K562 (cell line): Measurements from ENCODE around the gene SFTPB. TPM values are rescaled to one million over a fixed set of nuclear protein-coding genes. Genes with fewer than 3 reads are reported as not detected.

Source experiments
- ARID2 ChIP-seq: fragments of 450-650 bp; IDR thresholded peaks from 2 replicates; pipeline ENCODE4 v1.6.1; 2017; ENCODE audit warnings: antibody characterized with exemption, mild to moderate bottlenecking
- BACH1 ChIP-seq: fragments of 200-800 bp; sonication (Bioruptor generic); IDR thresholded peaks from 2 replicates; pipeline ENCODE4 v1.6.1; 2016; ENCODE audit warnings: missing genetic modification characterization, missing compliant biosample characterization
- CC2D1A ChIP-seq: fragments of 450-650 bp; IDR thresholded peaks from 2 replicates; pipeline ENCODE4 v1.6.1; 2017; ENCODE audit warnings: mild to moderate bottlenecking
- CHD2 ChIP-seq: IDR thresholded peaks from 2 replicates; pipeline ENCODE4 v1.6.1; 2011; ENCODE audit warnings: low read depth, low read length
- FOS ChIP-seq: IDR thresholded peaks from 3 replicates; pipeline ENCODE4 v1.6.1; 2011; ENCODE audit not compliant: insufficient read length; ENCODE audit errors: extremely low read depth
- FOXK2 ChIP-seq, 2 experiments: fragments of 450-650 bp; IDR thresholded peaks in 1 of 2; conservative IDR thresholded peaks in 1 of 2; 2 replicates each; pipeline ENCODE4 v1.6.1; 2016; ENCODE audit warnings: low read depth in 2 of 2, mild to moderate bottlenecking in 1 of 2
- GTF2F1 ChIP-seq: IDR thresholded peaks from 2 replicates; pipeline ENCODE4 v1.6.1; 2011; ENCODE audit warnings: low read depth, low read length, improper control_type of control experiment
- HDAC3 ChIP-seq: fragments of 450-650 bp; IDR thresholded peaks from 2 replicates; pipeline ENCODE4 v1.6.1; 2018; ENCODE audit warnings: borderline replicate concordance, mild to moderate bottlenecking, moderate library complexity; ENCODE audit not compliant: partially characterized antibody
- L3MBTL2 ChIP-seq: fragments of 450-650 bp; IDR thresholded peaks from 2 replicates; pipeline ENCODE4 v1.6.1; 2016; ENCODE audit warnings: mild to moderate bottlenecking, moderate library complexity
- MCM3 ChIP-seq: fragments of 450-650 bp; IDR thresholded peaks from 2 replicates; pipeline ENCODE4 v1.6.1; 2016
- NCOA1 ChIP-seq: fragments of 450-650 bp; IDR thresholded peaks from 2 replicates; pipeline ENCODE4 v1.6.1; 2016; ENCODE audit warnings: low read depth
- NUFIP1 ChIP-seq: fragments of 450-650 bp; IDR thresholded peaks from 2 replicates; pipeline ENCODE4 v1.6.1; 2018; ENCODE audit not compliant: partially characterized antibody
- PTBP1 ChIP-seq: fragments of 200-400 bp; formaldehyde crosslinking; IDR thresholded peaks from 2 replicates; pipeline ENCODE4 v1.6.1; 2017; ENCODE audit warnings: low read depth, low read length
- SMAD3 ChIP-seq: fragments of 450-650 bp; formaldehyde crosslinking; conservative IDR thresholded peaks from 2 replicates; pipeline ENCODE4 v1.4.0; 2020; ENCODE audit warnings: mild to moderate bottlenecking
- SNIP1 ChIP-seq: fragments of 450-650 bp; IDR thresholded peaks from 2 replicates; pipeline ENCODE4 v1.7.1; 2017; ENCODE audit warnings: low read depth, mild to moderate bottlenecking
- SP1 ChIP-seq: sonication (generic); formaldehyde crosslinking; IDR thresholded peaks from 2 replicates; pipeline ENCODE4 v1.8.1; 2022; ENCODE audit warnings: mild to moderate bottlenecking, missing genetic modification reagents
- ZKSCAN8 ChIP-seq: fragments of 200-800 bp; sonication (Bioruptor generic); IDR thresholded peaks from 2 replicates; pipeline ENCODE4 v1.6.1; 2016; ENCODE audit warnings: missing genetic modification characterization, missing compliant biosample characterization
- ZNF140 ChIP-seq: fragments of 250-450 bp; sonication (Bioruptor Pico); IDR thresholded peaks from 2 replicates; pipeline ENCODE4 v1.8.0; 2021; ENCODE audit warnings: moderate library complexity, mild to moderate bottlenecking, inconsistent platforms
- ZNF239 ChIP-seq: fragments of 250-450 bp; sonication (Bioruptor Pico); IDR thresholded peaks from 2 replicates; pipeline ENCODE4 v1.4.0; 2020; ENCODE audit warnings: mild to moderate bottlenecking
- ZNF24 ChIP-seq: fragments of 450-650 bp; IDR thresholded peaks from 2 replicates; pipeline ENCODE4 v1.6.1; 2016
- ZNF589 ChIP-seq: fragments of 200-800 bp; sonication (Bioruptor generic); IDR thresholded peaks from 2 replicates; pipeline ENCODE4 v1.6.1; 2016; ENCODE audit warnings: low read depth, missing genetic modification characterization, missing compliant biosample characterization
- ZNF79 ChIP-seq: fragments of 250-450 bp; sonication (Bioruptor Pico); IDR thresholded peaks from 2 replicates; pipeline ENCODE4 v1.4.0; 2020; ENCODE audit warnings: low read depth, mild to moderate bottlenecking, moderate library complexity
- polyA plus RNA-seq, 8 experiments: library from polyadenylated mRNA; depleted of rRNA in 4 of 8; stranded (reverse) in 5 of 8; unstranded in 3 of 8; fragments of >200 nt; fragmentation: Nextera tagmentation in 2 of 8; fragmentation: Illumina TruSeq in 1 of 8; extraction: Ambion mirVana in 2 of 8; extraction: Trizol in 1 of 8; gene quantifications; 2 replicates each; pipeline versions ENCODE4 v1.2.1 to v1.2.3, GENCODE V29; 2011 to 2014; ENCODE audit warnings: inconsistent platforms in 1 of 8, missing spikeins in 1 of 8
- total RNA-seq, 7 experiments: library from RNA; depleted of rRNA in 6 of 7; stranded (reverse); fragments of >200 nt in 6 of 7; fragmentation: Illumina TruSeq in 2 of 7; extraction: Trizol in 2 of 7; gene quantifications; 2 replicates each; pipeline versions ENCODE4 v1.2.1 to v1.2.3, GENCODE V29; 2011 to 2021; ENCODE audit warnings: low replicate concordance in 1 of 7
- TF ChIP-seq, protein P1 (sequence below): sonication (generic); formaldehyde crosslinking; IDR thresholded peaks from 2 replicates; pipeline ENCODE4 v1.8.0; 2022; ENCODE audit warnings: mild to moderate bottlenecking, missing genetic modification reagents
- TF ChIP-seq, protein P2 (sequence below), 2 experiments: IDR thresholded peaks; 2 replicates each; pipeline ENCODE4 v1.6.1; 2011; ENCODE audit warnings: borderline replicate concordance in 1 of 2, control low read depth in 1 of 2, low read depth in 1 of 2, low read length in 1 of 2, mild to moderate bottlenecking in 1 of 2, mixed read lengths in 1 of 2, moderate library complexity in 1 of 2; ENCODE audit not compliant: insufficient read depth in 1 of 2, insufficient read length in 1 of 2, poor library complexity in 1 of 2, severe bottlenecking in 1 of 2; ENCODE audit errors: extremely low read depth in 1 of 2
- TF ChIP-seq, protein P3 (sequence below): IDR thresholded peaks from 2 replicates; pipeline ENCODE4 v1.6.1; 2016; ENCODE audit warnings: missing genetic modification characterization, missing compliant biosample characterization

SFTPB gene
- total and polyA plus RNA-seq, 9 of the 15 experiments (the other 6 are each of a cell fraction or from before 2014, with no cell fraction given): 0.03 to 7.0 TPM; not detected in 7

DNA sequence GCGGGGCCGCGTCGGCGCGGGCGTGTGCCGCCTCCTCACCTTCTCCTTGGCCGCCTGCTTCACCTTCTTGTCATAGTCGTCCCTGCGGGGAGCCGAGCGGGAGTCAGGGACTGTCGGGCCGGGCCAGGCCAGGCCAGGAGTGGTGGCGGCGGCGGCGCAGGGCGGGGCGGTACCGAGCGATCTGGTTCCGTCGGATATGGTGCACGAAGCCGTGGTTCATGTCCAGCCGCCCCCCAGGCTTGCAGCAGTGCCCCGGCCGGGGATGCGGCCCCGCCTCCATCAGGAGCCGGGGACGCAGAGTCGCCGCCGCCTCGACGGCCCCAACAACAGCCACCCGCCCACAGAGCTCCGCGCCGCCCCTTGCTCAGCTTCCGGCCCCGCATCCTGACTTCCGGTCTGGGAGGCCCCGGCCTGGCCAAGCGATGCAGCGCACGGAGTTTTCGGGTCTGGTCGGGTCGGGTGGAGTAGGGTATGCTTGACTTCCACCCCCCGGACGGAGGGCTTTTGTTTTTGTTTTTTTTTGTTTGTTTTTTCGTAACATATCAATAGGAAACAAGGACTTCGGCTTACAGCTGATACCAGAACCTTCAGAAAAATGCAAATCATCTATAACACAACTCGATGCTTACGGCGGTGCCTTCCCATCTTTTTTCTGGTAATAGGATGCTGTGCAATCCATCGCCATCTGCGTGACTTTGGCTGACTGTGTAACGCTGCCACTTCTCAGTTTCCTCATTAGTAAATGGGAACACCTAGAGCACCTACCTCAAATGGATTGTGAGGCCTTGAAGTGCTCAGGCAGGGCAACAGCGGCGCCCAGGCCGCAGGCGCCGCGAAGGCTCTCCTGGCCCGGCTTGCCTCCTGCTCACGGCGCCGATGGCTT lies 56.1 kb downstream of the SFTPB start, which contains the start of gene C2orf68 (continued):
- TF ChIP-seq BACH1 (no peak), SNIP1 (no peak), SMAD3 (CRISPR knock-in tag) (no peak), ZNF24 (no peak), CHD2 (no peak), SP1 (CRISPR knock-in tag) (peak; percentile 45), FOS (no peak), NCOA1 (no peak), FOXK2 (conservative IDR thresholded peaks at IDR 0.05 in 1 of 2, IDR thresholded peaks at IDR 0.05 in 1 of 2; ENCODE audit: low read depth in 2 of 2) (peak; percentile 42 to 45; a peak in 2 of 4 replicates), GTF2F1 (0 out of 2 replicates have a peak, but pooled peaks have one; percentile 75), CC2D1A (no peak), ZKSCAN8 (CRISPR knock-in tag) (no peak), ARID2 (no peak), ZNF589 (CRISPR knock-in tag) (no peak), NUFIP1 (no peak), ZNF140 (CRISPR knock-in tag) (no peak), ZNF239 (CRISPR knock-in tag) (no peak), L3MBTL2 (peak; percentile 89), MCM3 (no peak), ZNF79 (no peak), HDAC3 (no peak), PTBP1 (no peak)
- TF ChIP-seq, protein P1, sequence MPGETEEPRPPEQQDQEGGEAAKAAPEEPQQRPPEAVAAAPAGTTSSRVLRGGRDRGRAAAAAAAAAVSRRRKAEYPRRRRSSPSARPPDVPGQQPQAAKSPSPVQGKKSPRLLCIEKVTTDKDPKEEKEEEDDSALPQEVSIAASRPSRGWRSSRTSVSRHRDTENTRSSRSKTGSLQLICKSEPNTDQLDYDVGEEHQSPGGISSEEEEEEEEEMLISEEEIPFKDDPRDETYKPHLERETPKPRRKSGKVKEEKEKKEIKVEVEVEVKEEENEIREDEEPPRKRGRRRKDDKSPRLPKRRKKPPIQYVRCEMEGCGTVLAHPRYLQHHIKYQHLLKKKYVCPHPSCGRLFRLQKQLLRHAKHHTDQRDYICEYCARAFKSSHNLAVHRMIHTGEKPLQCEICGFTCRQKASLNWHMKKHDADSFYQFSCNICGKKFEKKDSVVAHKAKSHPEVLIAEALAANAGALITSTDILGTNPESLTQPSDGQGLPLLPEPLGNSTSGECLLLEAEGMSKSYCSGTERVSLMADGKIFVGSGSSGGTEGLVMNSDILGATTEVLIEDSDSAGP: 0 out of 2 replicates have a peak, but pooled peaks have one; percentile 28
- TF ChIP-seq, protein P2, sequence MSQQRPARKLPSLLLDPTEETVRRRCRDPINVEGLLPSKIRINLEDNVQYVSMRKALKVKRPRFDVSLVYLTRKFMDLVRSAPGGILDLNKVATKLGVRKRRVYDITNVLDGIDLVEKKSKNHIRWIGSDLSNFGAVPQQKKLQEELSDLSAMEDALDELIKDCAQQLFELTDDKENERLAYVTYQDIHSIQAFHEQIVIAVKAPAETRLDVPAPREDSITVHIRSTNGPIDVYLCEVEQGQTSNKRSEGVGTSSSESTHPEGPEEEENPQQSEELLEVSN (IDR thresholded peaks at IDR 0.05; ENCODE audit: borderline replicate concordance in 1 of 2, extremely low read depth in 1 of 2, insufficient read depth in 1 of 2, insufficient read length in 1 of 2, low read depth in 1 of 2, low read length in 1 of 2, poor library complexity in 1 of 2, severe bottlenecking in 1 of 2): peak; percentile 89 to 91
- TF ChIP-seq, protein P3, sequence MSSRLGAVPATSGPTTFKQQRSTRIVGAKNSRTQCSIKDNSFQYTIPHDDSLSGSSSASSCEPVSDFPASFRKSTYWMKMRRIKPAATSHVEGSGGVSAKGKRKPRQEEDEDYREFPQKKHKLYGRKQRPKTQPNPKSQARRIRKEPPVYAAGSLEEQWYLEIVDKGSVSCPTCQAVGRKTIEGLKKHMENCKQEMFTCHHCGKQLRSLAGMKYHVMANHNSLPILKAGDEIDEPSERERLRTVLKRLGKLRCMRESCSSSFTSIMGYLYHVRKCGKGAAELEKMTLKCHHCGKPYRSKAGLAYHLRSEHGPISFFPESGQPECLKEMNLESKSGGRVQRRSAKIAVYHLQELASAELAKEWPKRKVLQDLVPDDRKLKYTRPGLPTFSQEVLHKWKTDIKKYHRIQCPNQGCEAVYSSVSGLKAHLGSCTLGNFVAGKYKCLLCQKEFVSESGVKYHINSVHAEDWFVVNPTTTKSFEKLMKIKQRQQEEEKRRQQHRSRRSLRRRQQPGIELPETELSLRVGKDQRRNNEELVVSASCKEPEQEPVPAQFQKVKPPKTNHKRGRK (tag): no peak
